ENCODE results near the gene PSMD6.

The PSMD6 gene

GRCh38 chr3:64033069-64033468 is 9.8 kb upstream of the PSMD6 start:
- H3K4me2 ChIP-seq (ENCODE audit: low read length), result no peak overlapping the region
- no peak overlapping the region for H3K9ac ChIP-seq (ENCODE audit: low read length)
- H3K79me2 ChIP-seq (ENCODE audit: low read length), result no peaks in the 10 kb centered on the region
- TF ChIP-seq, protein P1, sequence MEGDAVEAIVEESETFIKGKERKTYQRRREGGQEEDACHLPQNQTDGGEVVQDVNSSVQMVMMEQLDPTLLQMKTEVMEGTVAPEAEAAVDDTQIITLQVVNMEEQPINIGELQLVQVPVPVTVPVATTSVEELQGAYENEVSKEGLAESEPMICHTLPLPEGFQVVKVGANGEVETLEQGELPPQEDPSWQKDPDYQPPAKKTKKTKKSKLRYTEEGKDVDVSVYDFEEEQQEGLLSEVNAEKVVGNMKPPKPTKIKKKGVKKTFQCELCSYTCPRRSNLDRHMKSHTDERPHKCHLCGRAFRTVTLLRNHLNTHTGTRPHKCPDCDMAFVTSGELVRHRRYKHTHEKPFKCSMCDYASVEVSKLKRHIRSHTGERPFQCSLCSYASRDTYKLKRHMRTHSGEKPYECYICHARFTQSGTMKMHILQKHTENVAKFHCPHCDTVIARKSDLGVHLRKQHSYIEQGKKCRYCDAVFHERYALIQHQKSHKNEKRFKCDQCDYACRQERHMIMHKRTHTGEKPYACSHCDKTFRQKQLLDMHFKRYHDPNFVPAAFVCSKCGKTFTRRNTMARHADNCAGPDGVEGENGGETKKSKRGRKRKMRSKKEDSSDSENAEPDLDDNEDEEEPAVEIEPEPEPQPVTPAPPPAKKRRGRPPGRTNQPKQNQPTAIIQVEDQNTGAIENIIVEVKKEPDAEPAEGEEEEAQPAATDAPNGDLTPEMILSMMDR (IDR thresholded peaks at IDR 0.05; ENCODE audit: low read depth, low read length), result no peak
- TF ChIP-seq EZH2phosphoT487 (IDR thresholded peaks at IDR 0.05; ENCODE audit: low read depth), result no peak
- no peaks in the 10 kb centered on the region for H4K20me1 ChIP-seq (ENCODE audit: insufficient read depth, low read length)
- H2AFZ ChIP-seq (ENCODE audit: low read depth, low read length), result no peak overlapping the region
- H3K36me3 ChIP-seq (replicated peaks; ENCODE audit: low read depth, low read length), result no peaks in the 10 kb centered on the region
- H3K27ac ChIP-seq (ENCODE audit: low read length), result no peak overlapping the region
- H3K4me3 ChIP-seq (ENCODE audit: low read length), result no peak overlapping the region
- H3K4me1 ChIP-seq (ENCODE audit: low read length), result peaks cover 11% of the 10 kb centered on the region
- peaks cover 26% of the 10 kb centered on the region for H3K27me3 ChIP-seq (ENCODE audit: low read depth, low read length)
- no peaks in the 10 kb centered on the region for H3K9me3 ChIP-seq (ENCODE audit: insufficient read depth, low read length)

- Histone ChIP-seq H2AFZ (ENCODE audit: low read depth, low read length) (no peak overlapping the region), H3K27me3 (ENCODE audit: low read depth, low read length) (peaks cover 36% of the 10 kb centered on the region), H3K36me3 (replicated peaks; ENCODE audit: low read depth, low read length) (no peaks in the 10 kb centered on the region), H3K9ac (ENCODE audit: low read length) (no peak overlapping the region), H3K4me1 (ENCODE audit: low read length) (peaks cover 11% of the 10 kb centered on the region), H3K9me3 (ENCODE audit: insufficient read depth, low read length) (no peaks in the 10 kb centered on the region), H4K20me1 (ENCODE audit: insufficient read depth, low read length) (no peaks in the 10 kb centered on the region), H3K4me3 (ENCODE audit: low read length) (no peak overlapping the region), H3K27ac (ENCODE audit: low read length) (no peak overlapping the region), H3K79me2 (ENCODE audit: low read length) (no peaks in the 10 kb centered on the region), H3K4me2 (ENCODE audit: low read length) (no peak overlapping the region)
- no peak for TF ChIP-seq EZH2phosphoT487 (IDR thresholded peaks at IDR 0.05; ENCODE audit: low read depth)
- TF ChIP-seq, protein P1 (IDR thresholded peaks at IDR 0.05; ENCODE audit: low read depth, low read length), result no peak
Measured at GRCh38 chr3:64031540-64032508, 8.5 kb upstream of the PSMD6 start.

GRCh38 chr3:64030741-64031140 is 7.4 kb upstream of the PSMD6 start:
- H2AFZ ChIP-seq (ENCODE audit: low read depth, low read length), result peak overlapping the region; percentile 99
- H3K36me3 ChIP-seq (replicated peaks; ENCODE audit: low read depth, low read length), result no peaks in the 10 kb centered on the region
- H3K4me1 ChIP-seq (ENCODE audit: low read length), result peaks cover 11% of the 10 kb centered on the region
- H3K9me3 ChIP-seq (ENCODE audit: insufficient read depth, low read length), result no peaks in the 10 kb centered on the region
- peak overlapping the region; percentile 87 for H3K4me2 ChIP-seq (ENCODE audit: low read length)
- H3K27me3 ChIP-seq (ENCODE audit: low read depth, low read length), result peaks cover 37% of the 10 kb centered on the region
- no peaks in the 10 kb centered on the region for H3K79me2 ChIP-seq (ENCODE audit: low read length)
- H3K4me3 ChIP-seq (ENCODE audit: low read length), result peak overlapping the region; percentile 76
- H4K20me1 ChIP-seq (ENCODE audit: insufficient read depth, low read length), result no peaks in the 10 kb centered on the region
- H3K27ac ChIP-seq (ENCODE audit: low read length), result no peak overlapping the region
- peak overlapping the region; percentile 40 for H3K9ac ChIP-seq (ENCODE audit: low read length)
- no peak for TF ChIP-seq EZH2phosphoT487 (IDR thresholded peaks at IDR 0.05; ENCODE audit: low read depth)
- TF ChIP-seq, protein P1 (IDR thresholded peaks at IDR 0.05; ENCODE audit: low read depth, low read length), result peak; percentile 92

DNA sequence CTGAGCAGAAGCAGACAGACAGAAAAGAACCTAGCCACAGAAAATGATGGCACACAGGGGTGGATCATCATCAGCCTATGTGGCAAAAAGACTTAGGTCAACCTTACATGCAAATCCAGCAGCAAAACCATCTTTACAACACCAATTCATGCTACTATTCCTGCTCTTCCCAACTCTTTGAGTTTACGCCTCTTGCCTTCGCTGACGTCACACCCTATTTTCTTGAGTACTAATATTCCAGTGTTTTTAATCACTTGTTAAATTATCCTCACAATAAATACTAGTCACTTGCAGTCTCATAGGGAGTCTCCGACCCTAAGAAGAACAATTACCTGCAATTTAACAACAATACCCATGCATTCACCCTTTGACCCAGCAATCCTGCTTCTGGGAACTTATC is 6.0 kb upstream of the PSMD6 start:
- H3K9me3 ChIP-seq (ENCODE audit: insufficient read depth, low read length), result no peaks in the 10 kb centered on the region
- no peak for TF ChIP-seq EZH2phosphoT487 (IDR thresholded peaks at IDR 0.05; ENCODE audit: low read depth)
- TF ChIP-seq, protein P1 (IDR thresholded peaks at IDR 0.05; ENCODE audit: low read depth, low read length), result no peak
- H3K4me3 ChIP-seq (ENCODE audit: low read length), result no peak overlapping the region
- peaks cover 33% of the 10 kb centered on the region for H3K27me3 ChIP-seq (ENCODE audit: low read depth, low read length)
- no peak overlapping the region for H3K27ac ChIP-seq (ENCODE audit: low read length)
- no peak overlapping the region for H3K9ac ChIP-seq (ENCODE audit: low read length)
- no peak overlapping the region for H3K4me2 ChIP-seq (ENCODE audit: low read length)
- peaks cover 11% of the 10 kb centered on the region for H3K4me1 ChIP-seq (ENCODE audit: low read length)
- H2AFZ ChIP-seq (ENCODE audit: low read depth, low read length), result 0 out of 2 replicates have a peak overlapping the region, but pooled peaks have one; percentile 29
- no peaks in the 10 kb centered on the region for H3K36me3 ChIP-seq (replicated peaks; ENCODE audit: low read depth, low read length)
- H3K79me2 ChIP-seq (ENCODE audit: low read length), result no peaks in the 10 kb centered on the region
- H4K20me1 ChIP-seq (ENCODE audit: insufficient read depth, low read length), result no peaks in the 10 kb centered on the region

Data from OCI-LY3 (cell line).